ENCODE results near the gene ING5.

DNA sequence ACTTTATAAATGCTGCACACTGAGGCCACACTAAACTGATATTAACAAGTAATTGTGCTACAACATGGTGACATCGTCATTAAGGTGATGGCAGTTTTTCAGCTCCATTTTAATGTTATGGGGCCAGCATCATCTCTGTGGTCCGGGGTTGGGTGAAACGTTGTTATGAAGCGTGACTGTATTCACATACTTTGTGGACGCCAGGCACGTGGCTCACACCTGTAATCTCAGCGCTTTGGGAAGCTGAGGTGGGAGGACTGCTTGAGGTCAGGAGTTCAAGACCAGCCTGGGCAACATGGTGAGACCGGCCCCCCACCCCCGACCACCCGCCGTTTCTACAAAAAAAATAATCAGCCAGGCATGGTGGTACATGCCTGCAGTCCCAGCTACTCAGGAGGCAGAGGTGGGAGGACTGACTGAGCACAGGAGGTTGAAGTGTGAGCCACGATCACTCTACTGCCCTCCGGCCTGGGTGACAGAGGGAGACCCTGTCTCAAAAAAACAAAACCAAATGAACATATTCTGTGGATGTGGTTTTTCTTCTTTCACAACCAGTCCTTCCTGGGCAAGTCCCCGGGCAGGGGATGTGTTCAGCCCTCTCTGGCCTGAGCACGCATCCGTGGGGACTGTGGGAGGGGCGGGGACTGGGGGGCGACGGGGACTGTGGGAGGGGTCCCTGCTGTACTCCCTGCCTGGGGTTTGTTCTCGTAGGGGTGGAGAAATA is 61.9 kb downstream of the ING5 start:
- TF ChIP-seq CTCF (IDR thresholded peaks at IDR 0.05), result no peak
- no peak for TF ChIP-seq POLR2A (IDR thresholded peaks at IDR 0.05)
- TF ChIP-seq POLR2AphosphoS5 (IDR thresholded peaks at IDR 0.05; ENCODE audit: insufficient read depth in 1 of 2, low read depth in 1 of 2), result no peak

Measured in vagina (tissue), 2 donors.